Endothelial cell of umbilical vein (primary cell): ENCODE data around the gene CREG1. TPM values are rescaled to one million over a fixed set of nuclear protein-coding genes. Genes with fewer than 3 reads are reported as not detected.

Experiments used
- BruUV-seq: library from RNA; stranded (reverse); fragments of 400-500 nt; replicated peaks from 2 replicates; lab custom pipeline; 2021; lab: Mats Ljungman, UMichigan
- CTCF ChIA-PET: fragments of 300-600, 350-600 bp; sonication (Branson Sonifier 250); formaldehyde crosslinking; loops from one replicate; lab custom pipeline; 2021; ENCODE audit warnings: antibody characterized with exemption, inconsistent platforms; lab: Charles Lee
- POLR2A ChIA-PET: fragments of 300-600, 350-600 bp; sonication (Branson Sonifier 250); formaldehyde crosslinking; loops from one replicate; lab custom pipeline; 2021; ENCODE audit warnings: antibody characterized with exemption, inconsistent platforms; lab: Charles Lee
- DNase-seq: peaks from one replicate; pipeline ENCODE4 v3.0.0-alpha.2; 2011; ENCODE audit warnings: low read depth, low spot score
- FAIRE-seq: peaks from 2 replicates; lab custom pipeline; 2011; peaks lifted over from hg19 to GRCh38; lab: Jason Lieb, UNC
- H2AFZ ChIP-seq: 2 replicates; pipeline ENCODE4 v1.6.0; 2012; ENCODE audit warnings: low read depth, low read length, control low read depth, inconsistent platforms
- H3K27ac ChIP-seq: 2 replicates; pipeline ENCODE4 v1.5.1; 2011; ENCODE audit warnings: low read depth, mild to moderate bottlenecking, control low read depth, low read length, moderate library complexity; ENCODE audit not compliant: insufficient read depth
- H3K27me3 ChIP-seq, 2 experiments: 2 replicates each; pipeline versions ENCODE4 v1.6.0 to v1.6.1; 2011; ENCODE audit warnings: low read length in 2 of 2, mixed read lengths in 1 of 2; ENCODE audit not compliant: control insufficient read depth in 2 of 2, insufficient read depth in 2 of 2
- H3K36me3 ChIP-seq, 2 experiments: 2 replicates in 1 of 2; 3 replicates in 1 of 2; pipeline ENCODE4 v1.5.1; 2011; ENCODE audit warnings: low read length in 2 of 2, mild to moderate bottlenecking in 1 of 2, moderate library complexity in 1 of 2; ENCODE audit not compliant: control insufficient read depth in 2 of 2, insufficient read depth in 2 of 2; ENCODE audit errors: extremely low read depth in 1 of 2
- H3K4me1 ChIP-seq: 3 replicates; pipeline ENCODE4 v1.5.1; 2011; ENCODE audit warnings: mild to moderate bottlenecking, low read length; ENCODE audit not compliant: control insufficient read depth, insufficient read depth; ENCODE audit errors: extremely low read depth
- H3K4me2 ChIP-seq: 2 replicates; pipeline ENCODE4 v1.6.1; 2011; ENCODE audit warnings: low read length, control low read depth, mixed read lengths; ENCODE audit not compliant: insufficient read depth
- H3K4me3 ChIP-seq, 3 experiments: fragments of 200-600 bp in 1 of 3; sonication (generic), shearing (Covaris generic) in 1 of 3; replicated peaks in 1 of 3; 2 replicates each; pipeline ENCODE4 v1.5.1; 2011 to 2016; ENCODE audit warnings: control low read depth in 3 of 3, low read length in 3 of 3, mild to moderate bottlenecking in 2 of 3, inconsistent platforms in 1 of 3, low read depth in 1 of 3, moderate library complexity in 1 of 3; ENCODE audit not compliant: insufficient read depth in 1 of 3
- H3K79me2 ChIP-seq: 2 replicates; pipeline ENCODE4 v1.6.0; 2012; ENCODE audit warnings: low read length, inconsistent platforms; ENCODE audit not compliant: control insufficient read depth, insufficient read depth
- H3K9ac ChIP-seq: replicated peaks from 2 replicates; pipeline ENCODE3; 2011; ENCODE audit warnings: low read length, control low read depth; ENCODE audit not compliant: insufficient read depth; ENCODE audit errors: extremely low read depth
- H3K9me1 ChIP-seq: replicated peaks from 3 replicates; pipeline ENCODE4 v1.6.0; 2011; ENCODE audit warnings: mild to moderate bottlenecking, low read length; ENCODE audit not compliant: control insufficient read depth, insufficient read depth; ENCODE audit errors: extremely low read depth
- H3K9me3 ChIP-seq: replicated peaks from 2 replicates; pipeline ENCODE4 v1.5.1; 2012; ENCODE audit warnings: low read length, inconsistent platforms; ENCODE audit not compliant: control insufficient read depth, insufficient read depth
- H4K20me1 ChIP-seq: replicated peaks from 2 replicates; pipeline ENCODE3; 2011; ENCODE audit warnings: mild to moderate bottlenecking, low read length; ENCODE audit not compliant: control insufficient read depth, insufficient read depth; ENCODE audit errors: extremely low read depth
- EZH2 ChIP-seq: IDR thresholded peaks from 2 replicates; pipeline ENCODE4 v1.6.1; 2012; ENCODE audit warnings: borderline replicate concordance, low read depth, mild to moderate bottlenecking, moderate library complexity, low read length, inconsistent platforms; ENCODE audit not compliant: severe bottlenecking
- FOS ChIP-seq: IDR thresholded peaks from 2 replicates; pipeline ENCODE4 v1.6.1; 2011; ENCODE audit warnings: mild to moderate bottlenecking, low read length, moderate library complexity, borderline replicate concordance; ENCODE audit not compliant: insufficient read depth
- GATA2 ChIP-seq: IDR thresholded peaks from 2 replicates; pipeline ENCODE4 v1.7.0; 2011; ENCODE audit warnings: low read depth, mild to moderate bottlenecking, moderate library complexity, mixed read lengths, low read length; ENCODE audit not compliant: insufficient read length, insufficient read depth
- JUN ChIP-seq: IDR thresholded peaks from 2 replicates; pipeline ENCODE4 v1.6.1; 2011; ENCODE audit warnings: borderline replicate concordance, low read depth; ENCODE audit not compliant: insufficient read length, insufficient read depth
- MYC ChIP-seq: IDR thresholded peaks from one replicate; pipeline ENCODE4 v1.6.1; 2011; ENCODE audit warnings: mild to moderate bottlenecking, low read depth, low read length
- POLR2A ChIP-seq: IDR thresholded peaks from 2 replicates; pipeline ENCODE4 v1.6.1; 2012; ENCODE audit warnings: low read depth, mild to moderate bottlenecking, control low read depth, low read length
- POLR2AphosphoS5 ChIP-seq: IDR thresholded peaks from 2 replicates; pipeline ENCODE4 v1.6.1; 2012; ENCODE audit warnings: low read depth, mild to moderate bottlenecking, control low read depth, low read length, moderate library complexity; ENCODE audit not compliant: insufficient read depth
- dilution Hi-C: fragments of 300-500 bp; cut with MboI; formaldehyde crosslinking; loops from one replicate; pipeline ENCODE4 v1.15.0; 2019; ENCODE audit warnings: low sequenced_read_pairs; ENCODE audit not compliant: extremely low pct_ligation_motif_present
- intact Hi-C: fragments of 100-400 bp; cut with micrococcal nuclease; formaldehyde crosslinking; loops from one replicate; pipeline ENCODE4 v1.10.0; 2022
- polyA plus RNA-seq, 4 experiments: library from polyadenylated mRNA; depleted of rRNA in 3 of 4; stranded (reverse) in 3 of 4; unstranded in 1 of 4; fragments of >200 nt; gene quantifications; 2 replicates each; pipeline versions ENCODE4 v1.2.1 to v1.2.3, GENCODE V29; 2011 to 2012; ENCODE audit warnings: missing spikeins in 1 of 4
- total RNA-seq: library from RNA; stranded (reverse); gene quantifications from 2 replicates; pipeline ENCODE4 v1.2.3, GENCODE V29; 2021
- TF ChIP-seq, protein P1 (sequence below), 2 donors: IDR thresholded peaks; 1 replicate in 1 of 2; 2 replicates in 1 of 2; pipeline ENCODE4 v1.5.1; 2011; ENCODE audit warnings: low read length in 2 of 2, mild to moderate bottlenecking in 2 of 2, moderate library complexity in 2 of 2, control low read depth in 1 of 2, inconsistent platforms in 1 of 2, low read depth in 1 of 2; ENCODE audit not compliant: insufficient read depth in 1 of 2; ENCODE audit errors: extremely low read depth in 1 of 2
- TF ChIP-seq, protein P2 (sequence below): IDR thresholded peaks from 2 replicates; pipeline ENCODE4 v1.6.1; 2011; ENCODE audit not compliant: insufficient read depth, insufficient read length

Gene CREG1
- total and polyA plus RNA-seq, 2 donors (not counting 3 experiments of a cell fraction or from before 2014, with no cell fraction given) = 10.3 to 15.8 TPM

- DNase-seq (no peak), FAIRE-seq (no peak)
- Histone ChIP-seq H4K20me1 (no peaks in the 10 kb centered on the region), H3K4me3 (no peak overlapping the region), H3K27me3 (no peaks in the 10 kb centered on the region), H3K9me3 (no peaks in the 10 kb centered on the region), H3K27ac (no peak overlapping the region), H3K4me2 (no peak overlapping the region), H3K4me1 (no peaks in the 10 kb centered on the region), H3K36me3 (no peaks in the 10 kb centered on the region), H3K9ac (no peak overlapping the region), H3K79me2 (no peaks in the 10 kb centered on the region), H3K9me1 (no peaks in the 10 kb centered on the region), H2AFZ (no peak overlapping the region)
- TF ChIP-seq, protein P1, sequence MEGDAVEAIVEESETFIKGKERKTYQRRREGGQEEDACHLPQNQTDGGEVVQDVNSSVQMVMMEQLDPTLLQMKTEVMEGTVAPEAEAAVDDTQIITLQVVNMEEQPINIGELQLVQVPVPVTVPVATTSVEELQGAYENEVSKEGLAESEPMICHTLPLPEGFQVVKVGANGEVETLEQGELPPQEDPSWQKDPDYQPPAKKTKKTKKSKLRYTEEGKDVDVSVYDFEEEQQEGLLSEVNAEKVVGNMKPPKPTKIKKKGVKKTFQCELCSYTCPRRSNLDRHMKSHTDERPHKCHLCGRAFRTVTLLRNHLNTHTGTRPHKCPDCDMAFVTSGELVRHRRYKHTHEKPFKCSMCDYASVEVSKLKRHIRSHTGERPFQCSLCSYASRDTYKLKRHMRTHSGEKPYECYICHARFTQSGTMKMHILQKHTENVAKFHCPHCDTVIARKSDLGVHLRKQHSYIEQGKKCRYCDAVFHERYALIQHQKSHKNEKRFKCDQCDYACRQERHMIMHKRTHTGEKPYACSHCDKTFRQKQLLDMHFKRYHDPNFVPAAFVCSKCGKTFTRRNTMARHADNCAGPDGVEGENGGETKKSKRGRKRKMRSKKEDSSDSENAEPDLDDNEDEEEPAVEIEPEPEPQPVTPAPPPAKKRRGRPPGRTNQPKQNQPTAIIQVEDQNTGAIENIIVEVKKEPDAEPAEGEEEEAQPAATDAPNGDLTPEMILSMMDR (IDR thresholded peaks at IDR 0.05; ENCODE audit: extremely low read depth in 1 of 2, insufficient read depth in 1 of 2, low read depth in 1 of 2, low read length in 2 of 2) = no peak
- TF ChIP-seq POLR2A (no peak), FOS (no peak), MYC (no peak), GATA2 (no peak), POLR2AphosphoS5 (no peak), JUN (no peak), EZH2 (no peak)
- TF ChIP-seq, protein P2, sequence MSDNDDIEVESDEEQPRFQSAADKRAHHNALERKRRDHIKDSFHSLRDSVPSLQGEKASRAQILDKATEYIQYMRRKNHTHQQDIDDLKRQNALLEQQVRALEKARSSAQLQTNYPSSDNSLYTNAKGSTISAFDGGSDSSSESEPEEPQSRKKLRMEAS = no peak
- intact Hi-C loops (no loop called here), dilution Hi-C loops (no loop called here)
- no TSS peak for BruUV-seq
- ChIA-PET POLR2A (no interaction called here), CTCF (no interaction called here)
These were observed 33.8 kb upstream of the CREG1 start for GRCh38 chr1:167587342-167587741.
